B cell (primary cell): ENCODE data around the gene ATP5ME. TPM values are rescaled to one million over a fixed set of nuclear protein-coding genes. Genes with fewer than 3 reads are reported as not detected.

Experiments
- ATAC-seq: fragments of 200-7000 bp; cut with Tn5 transposase; one replicate; pipeline ENCODE4 v1.10.0; 2021; ENCODE audit warnings: low read depth, mild to moderate bottlenecking, moderate number of reproducible peaks, moderate library complexity
- CTCF ChIA-PET: fragments of 350-600 bp; sonication (Branson Sonifier 250); formaldehyde crosslinking; loops from one replicate; lab custom pipeline; 2021; ENCODE audit warnings: antibody characterized with exemption, inconsistent platforms; lab: Charles Lee
- POLR2A ChIA-PET: fragments of 350-600 bp; sonication (Branson Sonifier 250); formaldehyde crosslinking; loops from one replicate; lab custom pipeline; 2021; ENCODE audit warnings: antibody characterized with exemption; lab: Charles Lee
- DNase-seq: peaks from one replicate; pipeline ENCODE4 v3.0.0; 2013
- H2AFZ ChIP-seq: 2 replicates; pipeline ENCODE4 v1.6.1; 2012; ENCODE audit warnings: mild to moderate bottlenecking, low read depth, low read length; ENCODE audit not compliant: insufficient read depth, poor library complexity, severe bottlenecking
- H3K27ac ChIP-seq, 2 donors: 1 replicate in 1 of 2; 2 replicates in 1 of 2; pipeline ENCODE4 v1.5.1; 2012 to 2013; ENCODE audit warnings: low read length in 2 of 2, mild to moderate bottlenecking in 2 of 2, moderate library complexity in 1 of 2
- H3K27me3 ChIP-seq, 4 experiments: fragments of 200-600 bp in 1 of 4; sonication (generic) in 1 of 4; replicated peaks in 1 of 4; 1 replicate in 2 of 4; 2 replicates in 2 of 4; pipeline versions ENCODE4 v1.6.1 to v1.7.0; 2013 to 2016; ENCODE audit warnings: low read length in 3 of 4, mild to moderate bottlenecking in 2 of 4, mixed read lengths in 1 of 4, moderate library complexity in 1 of 4; ENCODE audit not compliant: insufficient read depth in 4 of 4, control insufficient read depth in 3 of 4; ENCODE audit errors: control extremely low read depth in 1 of 4
- H3K36me3 ChIP-seq, 2 experiments: replicated peaks in 1 of 2; 1 replicate in 1 of 2; 2 replicates in 1 of 2; pipeline versions ENCODE4 v1.6.1 to v1.7.1; 2013; ENCODE audit warnings: low read length in 1 of 2; ENCODE audit not compliant: insufficient read depth in 2 of 2, control insufficient read depth in 1 of 2; ENCODE audit errors: control extremely low read depth in 1 of 2, extremely low read depth in 1 of 2
- H3K4me1 ChIP-seq, 2 donors: fragments of 200-600 bp in 1 of 2; sonication (generic) in 1 of 2; 1 replicate in 1 of 2; 2 replicates in 1 of 2; pipeline versions ENCODE4 v1.5.1 to v1.6.1; 2013 to 2017; ENCODE audit warnings: low read length in 2 of 2; ENCODE audit not compliant: control insufficient read depth in 2 of 2, insufficient read depth in 2 of 2
- H3K4me2 ChIP-seq: replicated peaks from 2 replicates; pipeline ENCODE3; 2012; ENCODE audit warnings: mild to moderate bottlenecking, low read depth, low read length; ENCODE audit not compliant: poor library complexity, severe bottlenecking
- H3K4me3 ChIP-seq, 5 experiments: fragments of 200-600 bp in 1 of 5; sonication (generic) in 1 of 5; 1 replicate in 3 of 5; 2 replicates in 2 of 5; pipeline versions ENCODE4 v1.5.1 to v1.7.0; 2011 to 2016; ENCODE audit warnings: low read length in 4 of 5, mild to moderate bottlenecking in 4 of 5, low read depth in 2 of 5, control low read depth in 1 of 5, moderate library complexity in 1 of 5; ENCODE audit not compliant: insufficient read depth in 1 of 5; ENCODE audit errors: control extremely low read depth in 1 of 5, extremely low read depth in 1 of 5
- H3K79me2 ChIP-seq: fragments of 200-600 bp; sonication (generic); one replicate; pipeline ENCODE4 v1.6.0; 2016; ENCODE audit warnings: low read length; ENCODE audit not compliant: control insufficient read depth, insufficient read depth
- H3K9ac ChIP-seq: fragments of 200-600 bp; sonication (generic); 2 replicates; pipeline ENCODE4 v1.6.1; 2017; ENCODE audit warnings: mild to moderate bottlenecking, low read length, moderate library complexity
- H3K9me3 ChIP-seq, 3 donors: one replicate each; pipeline versions ENCODE4 v1.6.1 to v1.7.1; 2013; ENCODE audit warnings: low read length in 2 of 3; ENCODE audit not compliant: control insufficient read depth in 2 of 3, insufficient read depth in 1 of 3; ENCODE audit errors: control extremely low read depth in 1 of 3
- H4K20me1 ChIP-seq: 2 replicates; pipeline ENCODE4 v1.6.0; 2012; ENCODE audit warnings: mild to moderate bottlenecking, low read length; ENCODE audit not compliant: insufficient read depth, control insufficient read depth, poor library complexity, severe bottlenecking
- H3K27ac Mint-ChIP-seq: one replicate; pipeline ENCODE4 v1.8.0; 2021; ENCODE audit warnings: mixed read lengths
- H3K27me3 Mint-ChIP-seq: one replicate; pipeline ENCODE4 v1.8.0; 2021; ENCODE audit warnings: mixed read lengths
- H3K4me1 Mint-ChIP-seq: one replicate; pipeline ENCODE4 v1.8.0; 2021; ENCODE audit warnings: mixed read lengths
- H3K4me3 Mint-ChIP-seq: one replicate; pipeline ENCODE4 v1.8.0; 2021; ENCODE audit warnings: mixed read lengths
- H3K9me3 Mint-ChIP-seq: one replicate; pipeline ENCODE4 v1.8.0; 2022; ENCODE audit warnings: mixed read lengths; ENCODE audit not compliant: insufficient read depth
- CTCF ChIP-seq: fragments of 200-600 bp; IDR thresholded peaks from one replicate; pipeline ENCODE4 v1.8.0; 2022; ENCODE audit warnings: antibody characterized with exemption, mild to moderate bottlenecking
- WGBS: methylation state at CpG from one replicate; pipeline ENCODE4 v1.1.5; 2013; ENCODE audit warnings: missing lambda C conversion rate; ENCODE audit not compliant: insufficient coverage; 5-methylcytosine and 5-hydroxymethylcytosine counted together
- intact Hi-C: fragments of 100-400 bp; cut with micrococcal nuclease; formaldehyde crosslinking; loops from one replicate; pipeline ENCODE4 v1.10.0; 2022
- polyA plus RNA-seq: library from polyadenylated mRNA; depleted of rRNA; stranded (reverse); fragments of >200 nt; gene quantifications from 2 replicates; pipeline ENCODE4 v1.2.3, GENCODE V29; 2012
- total RNA-seq, 2 donors: library from RNA; stranded (reverse); fragments of 120-200 nt in 1 of 2; gene quantifications; 1 replicate in 1 of 2; 2 replicates in 1 of 2; pipeline versions ENCODE4 v1.2.3 to v1.2.4, GENCODE V29; 2013 to 2022

ATP5ME gene
- total and polyA plus RNA-seq, 2 donors (not counting 1 experiment from before 2014, with no cell fraction given) = 129 to 153 TPM

- Histone ChIP-seq H3K9me3 (peaks cover 0 to 12% (median 0%) of the 10 kb centered on the region in 3 donors), H3K4me1 (no peaks in the 10 kb centered on the region), H3K79me2 (peaks cover 80% of the 10 kb centered on the region), H3K9ac (no peak overlapping the region), H3K27ac (no peak overlapping the region), H3K27me3 (no peaks in the 10 kb centered on the region), H3K4me3 (no peak overlapping the region), H3K36me3 (no peaks in the 10 kb centered on the region), H4K20me1 (peaks cover 78% of the 10 kb centered on the region), H3K4me2 (no peak overlapping the region), H2AFZ (no peak overlapping the region)
- DNase-seq = no peak
- ChIA-PET POLR2A (no interaction called here), CTCF (no interaction called here)
- Mint-ChIP-seq H3K4me3 (no peak overlapping the region), H3K9me3 (no peaks in the 10 kb centered on the region), H3K4me1 (peaks cover 4% of the 10 kb centered on the region), H3K27me3 (no peaks in the 10 kb centered on the region), H3K27ac (no peak overlapping the region)
- ATAC-seq = no peak
- intact Hi-C loops = no loop called here
- 97% methylated on average over 58 of the region's 59 CpGs for WGBS
- no peak for TF ChIP-seq CTCF
These were observed 46.2 kb upstream of the ATP5ME start for GRCh38 chr4:720111-720860.

- H3K27me3 Mint-ChIP-seq = no peaks in the 10 kb centered on the region
- Histone ChIP-seq H4K20me1 (peaks cover 83% of the 10 kb centered on the region), H3K36me3 (peaks cover 0 to 8% of the 10 kb centered on the region in 2 experiments), H3K4me3 (no peak overlapping the region), H3K27me3 (no peaks in the 10 kb centered on the region), H3K4me2 (no peak overlapping the region), H3K79me2 (peaks cover 83% of the 10 kb centered on the region), H2AFZ (no peak overlapping the region), H3K9ac (no peak overlapping the region), H3K9me3 (peaks cover 0 to 12% (median 0%) of the 10 kb centered on the region in 3 donors), H3K27ac (no peak overlapping the region), H3K4me1 (no peaks in the 10 kb centered on the region)
- WGBS = 90% methylated on average over 7 of the region's 8 CpGs
- DNase-seq = no peak
- no peak overlapping the region for H3K4me3 Mint-ChIP-seq
- TF ChIP-seq CTCF = no peak
- intact Hi-C loops = no loop called here
- H3K4me1 Mint-ChIP-seq = peaks cover 13% of the 10 kb centered on the region
- H3K27ac Mint-ChIP-seq = no peak overlapping the region
- CTCF ChIA-PET = no interaction called here
- H3K9me3 Mint-ChIP-seq = no peaks in the 10 kb centered on the region
- POLR2A ChIA-PET = no interaction called here
- no peak for ATAC-seq
These were observed 44.4 kb upstream of the ATP5ME start for GRCh38 chr4:718460-718859.
